HG02938 (cell line): ENCODE measurements around the gene DDX27.
"Not testable (repeated sequence)": the region's sequence is repeated elsewhere in the genome, so short reads cannot be mapped to it uniquely, and the experiment has no call there.

Experiments
- ATAC-seq: cut with Tn5 transposase; IDR thresholded peaks from one replicate; pipeline ENCODE4 v1.9.1; 2021; ENCODE audit warnings: mild to moderate bottlenecking, moderate library complexity; ENCODE audit not compliant: unreplicated experiment

Gene DDX27

DNA sequence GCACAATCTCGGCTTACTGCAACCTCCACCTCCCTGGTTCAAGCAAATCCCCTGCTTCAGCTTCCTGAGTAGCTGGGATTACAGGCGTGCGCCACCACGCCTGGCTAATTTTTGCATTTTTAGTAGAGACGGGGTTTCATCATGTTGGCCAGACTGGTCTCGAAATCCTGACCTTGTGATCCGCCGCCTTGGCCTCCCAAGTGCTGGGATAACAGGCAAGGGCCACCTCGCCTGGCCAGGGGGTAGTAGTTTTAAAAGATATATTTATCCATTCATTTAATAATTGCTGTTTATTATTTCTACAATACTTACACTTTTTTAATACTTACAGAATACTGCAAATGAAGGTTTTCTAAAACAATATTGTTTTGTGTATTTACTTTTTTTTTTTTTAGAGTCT lies 15.5 kb upstream of the DDX27 start:
- ATAC-seq: no peak

DNA sequence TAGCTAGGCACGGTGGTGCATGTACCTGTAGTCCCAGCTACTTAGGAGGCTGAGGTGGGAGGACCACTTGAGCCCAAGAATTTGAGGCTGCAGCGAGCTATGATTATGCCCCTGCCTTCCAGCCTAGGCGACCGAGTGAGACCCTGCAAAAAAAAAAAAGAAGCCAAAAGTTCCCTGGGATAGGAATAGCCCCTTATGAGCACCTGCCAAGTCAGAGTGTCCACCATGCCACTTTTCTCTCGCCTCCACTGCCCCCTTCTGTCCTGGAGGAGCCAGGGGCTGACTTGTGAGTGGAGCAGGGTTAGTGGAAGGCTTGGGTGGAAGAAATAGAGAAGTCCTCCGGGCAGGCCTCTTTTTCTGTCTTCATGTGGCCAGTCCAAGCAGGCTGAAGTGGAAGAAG lies 12.1 kb upstream of the DDX27 start:
- ATAC-seq: no peak

DNA sequence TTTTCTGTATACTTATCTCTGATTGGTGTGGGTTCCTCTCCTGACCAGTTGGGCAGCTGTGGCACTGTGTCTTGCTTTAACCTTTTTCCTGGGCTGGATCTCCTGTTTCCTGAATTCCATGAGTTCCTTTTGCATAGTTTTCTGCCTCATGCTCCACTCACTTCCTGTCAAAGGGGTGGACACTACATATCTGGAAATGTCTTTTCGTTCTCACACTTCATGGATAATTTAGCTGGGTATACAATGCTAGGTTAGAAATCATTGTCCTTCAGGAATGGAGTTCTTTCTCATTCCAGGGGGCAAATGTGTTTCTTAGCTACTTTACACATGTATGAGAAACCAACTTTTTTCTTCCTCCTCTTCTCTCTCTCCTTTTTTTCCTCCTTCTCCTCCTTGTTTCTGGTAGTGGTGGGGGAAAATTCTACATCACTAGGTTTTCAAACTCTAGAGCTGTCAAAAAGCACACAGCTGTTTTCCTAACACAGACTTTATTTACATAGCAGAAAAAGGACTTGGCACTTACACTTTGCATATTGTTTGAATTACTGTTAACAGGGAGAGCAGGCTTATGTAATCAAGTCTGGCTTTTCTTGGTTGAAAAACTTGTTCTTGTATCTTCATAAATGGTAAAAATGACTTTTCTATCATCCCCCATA lies 9.0 kb upstream of the DDX27 start:
- no peak for ATAC-seq

DNA sequence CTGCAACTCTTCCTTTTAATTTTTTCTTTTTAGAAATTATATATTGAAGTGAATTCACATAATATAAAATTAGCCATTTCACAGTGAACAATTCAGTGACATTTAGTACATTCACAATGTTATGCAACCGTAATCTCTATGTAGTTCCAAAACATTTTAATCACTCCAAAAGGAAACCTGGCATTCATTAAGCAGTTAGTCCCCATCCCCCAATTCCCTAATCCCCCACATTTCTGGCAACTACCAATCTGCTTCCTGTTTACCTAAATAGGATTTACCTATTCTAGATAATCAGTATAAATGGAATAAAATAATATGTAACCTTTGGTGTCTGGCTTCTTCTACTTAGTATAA lies 8.5 kb upstream of the DDX27 start:
- no peak for ATAC-seq

- no peak for ATAC-seq
Observed at GRCh38 chr20:49214571-49214970, 4.6 kb upstream of the DDX27 start.

- ATAC-seq: no peak
Observed at GRCh38 chr20:49215232-49215631, 4.0 kb upstream of the DDX27 start.

DNA sequence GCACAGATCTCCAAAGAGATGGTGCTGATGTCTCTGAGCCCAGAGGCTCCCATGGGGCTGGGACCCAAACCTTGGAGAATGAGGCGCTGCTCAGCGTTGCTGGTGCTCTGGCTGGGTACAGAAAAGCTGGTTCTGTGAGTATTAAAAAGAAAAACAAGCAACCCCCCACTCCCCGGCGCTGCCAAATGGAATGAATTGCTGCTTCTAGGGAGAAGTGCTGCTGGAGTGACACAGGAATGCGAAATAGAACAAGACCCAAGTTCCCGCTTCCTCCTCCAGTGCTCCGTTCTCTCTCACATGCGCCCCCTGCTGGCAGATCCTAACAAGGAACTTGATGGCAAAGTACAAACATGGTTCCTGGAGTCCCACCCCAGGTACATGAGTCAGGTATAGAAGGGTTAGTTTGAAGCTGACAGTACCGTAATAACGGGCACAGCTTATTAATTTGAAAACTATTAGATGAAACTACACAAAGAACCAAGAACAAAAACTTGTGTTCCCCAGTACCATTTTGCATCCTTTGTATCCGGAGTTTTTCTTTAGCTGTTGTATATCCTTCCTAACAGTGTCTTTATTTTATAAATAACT lies 2.1 kb upstream of the DDX27 start:
- no peak for ATAC-seq

DNA sequence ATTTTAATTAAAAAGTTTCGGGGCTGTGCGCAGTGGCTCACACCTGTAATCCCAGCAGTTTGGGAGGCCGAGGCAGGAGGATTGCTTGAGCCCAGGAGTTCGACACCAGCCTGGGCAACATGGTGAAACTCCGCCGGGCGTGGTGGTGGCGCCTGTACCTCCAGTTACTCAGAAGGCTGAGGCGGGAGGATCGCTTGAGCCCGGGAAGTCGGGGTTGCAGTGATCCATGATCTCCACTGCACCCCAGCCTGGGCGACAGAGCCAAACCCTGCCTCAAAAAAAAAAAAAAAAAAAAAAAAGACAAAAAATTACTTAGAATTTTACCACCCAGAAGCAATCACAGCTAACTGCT lies 501 bp upstream of the DDX27 start:
- ATAC-seq: not testable (repeated sequence)

DNA sequence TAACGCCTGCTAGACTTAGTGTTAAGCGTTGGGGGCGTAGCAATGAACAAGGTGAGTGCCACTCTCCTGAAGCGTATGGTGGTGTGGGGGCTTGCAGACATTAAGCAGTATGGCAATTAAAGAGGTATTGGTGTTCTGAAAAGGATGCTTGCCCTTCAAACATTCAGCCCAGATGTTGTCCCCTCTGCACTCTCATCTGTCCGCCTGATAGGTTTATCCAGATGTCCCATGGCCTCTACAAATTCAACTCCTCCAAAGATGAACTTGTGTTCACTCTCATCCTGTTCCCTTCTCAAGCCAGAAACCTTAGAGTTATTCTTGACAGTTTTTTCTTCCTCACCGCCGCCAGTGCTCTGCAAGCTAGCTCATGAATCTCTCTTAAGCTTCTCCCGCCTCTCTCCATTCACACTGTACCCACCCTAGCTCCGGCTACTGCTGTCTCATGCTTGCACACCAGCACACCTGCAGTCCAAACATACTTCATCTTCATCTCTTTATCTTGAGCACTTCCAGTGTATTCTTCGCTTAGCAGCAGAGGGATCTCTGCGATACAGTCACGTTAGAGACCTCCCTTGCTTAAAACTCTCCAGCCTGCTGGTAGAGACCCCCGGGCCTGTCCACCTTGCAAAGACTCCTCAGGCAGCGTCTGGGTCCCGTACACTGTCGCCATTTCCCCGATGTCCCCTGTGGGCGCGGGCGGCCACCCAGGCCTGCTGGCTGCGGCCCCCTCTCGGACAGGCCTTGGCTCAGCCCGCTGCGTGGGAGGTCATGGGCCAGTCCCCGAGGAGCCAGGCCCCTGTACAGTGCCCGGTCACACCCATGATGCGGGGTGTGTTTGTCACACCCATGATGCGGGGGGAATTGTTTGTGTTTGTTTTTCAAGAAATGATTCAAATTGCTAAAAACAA lies 962 bp downstream of the DDX27 start:
- no peak for ATAC-seq

GRCh38 chr20:49225896-49226295 lies 6.7 kb downstream of the DDX27 start:
- no peak for ATAC-seq

DNA sequence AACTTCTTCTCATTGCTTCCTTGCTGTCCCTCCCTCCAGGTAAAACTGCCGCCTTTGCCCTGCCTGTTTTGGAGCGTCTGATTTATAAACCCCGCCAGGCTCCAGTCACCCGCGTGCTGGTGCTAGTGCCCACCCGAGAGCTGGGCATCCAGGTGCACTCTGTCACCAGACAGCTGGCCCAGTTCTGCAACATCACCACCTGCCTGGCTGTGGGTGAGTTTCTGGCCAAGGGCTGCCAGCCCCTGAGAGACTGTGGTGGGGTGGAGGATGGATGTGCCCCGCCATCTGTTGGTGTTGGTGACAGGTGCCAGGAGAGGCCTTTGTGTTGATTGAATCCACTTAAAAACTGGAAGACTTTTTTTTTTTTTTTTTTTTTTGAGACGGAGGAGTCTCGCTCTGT lies 9.5 kb downstream of the DDX27 start:
- ATAC-seq: no peak

GRCh38 chr20:49229381-49229780 lies 10.2 kb downstream of the DDX27 start:
- ATAC-seq: no peak

DNA sequence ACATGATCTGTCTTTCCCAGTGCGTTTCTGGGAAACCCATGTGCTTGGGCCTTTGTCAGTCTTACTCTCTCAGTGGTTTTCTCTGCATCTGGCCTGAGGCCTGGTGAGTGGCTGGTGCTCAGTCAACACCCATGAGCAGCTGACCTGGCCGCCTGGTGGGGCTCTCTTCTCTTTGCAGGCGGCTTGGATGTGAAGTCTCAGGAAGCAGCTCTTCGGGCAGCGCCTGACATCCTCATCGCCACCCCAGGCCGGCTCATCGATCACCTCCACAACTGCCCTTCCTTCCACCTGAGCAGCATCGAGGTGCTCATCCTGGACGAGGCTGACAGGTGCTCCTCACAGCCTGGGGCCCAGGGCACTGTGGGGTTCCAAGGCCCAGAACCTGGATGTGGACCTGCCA lies 10.8 kb downstream of the DDX27 start:
- no peak for ATAC-seq

GRCh38 chr20:49230561-49231133 lies 11.4 kb downstream of the DDX27 start:
- no peak for ATAC-seq

DNA sequence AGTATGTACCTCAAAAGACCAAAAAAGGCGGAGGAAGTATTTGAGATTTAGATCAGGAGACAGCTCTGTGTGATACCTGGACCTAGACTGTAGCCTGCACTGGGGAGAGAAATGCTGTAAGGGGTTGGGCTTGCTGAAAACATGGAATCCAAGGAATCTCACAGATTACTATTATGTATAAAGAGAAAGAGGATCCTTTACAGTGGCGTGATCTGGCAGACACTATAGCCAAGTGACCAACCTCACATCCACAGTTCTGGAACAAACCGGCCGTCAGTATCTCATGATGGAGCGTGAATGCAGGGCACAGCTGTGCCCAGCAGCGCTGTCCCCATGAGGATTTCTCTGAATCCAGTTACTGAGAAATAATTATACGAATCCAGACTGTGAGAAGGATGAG lies 12.3 kb downstream of the DDX27 start:
- ATAC-seq: no peak

DNA sequence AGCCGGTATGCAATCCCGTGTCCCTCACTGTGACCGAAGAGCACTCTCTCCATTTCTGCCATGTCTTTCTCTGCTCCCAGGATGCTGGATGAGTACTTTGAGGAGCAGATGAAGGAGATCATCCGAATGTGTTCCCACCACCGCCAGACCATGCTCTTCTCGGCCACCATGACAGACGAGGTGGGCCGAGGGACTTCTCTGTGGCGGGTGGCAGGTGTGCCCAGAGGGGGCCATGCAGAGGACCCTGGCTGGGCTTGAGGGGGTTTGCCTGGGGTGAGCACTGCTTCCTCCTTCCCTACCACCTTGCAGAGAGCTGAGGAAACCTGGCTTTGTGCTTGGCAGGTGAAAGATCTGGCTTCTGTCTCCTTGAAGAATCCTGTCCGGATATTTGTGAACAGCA lies 14.0 kb downstream of the DDX27 start:
- no peak for ATAC-seq

GRCh38 chr20:49234831-49235230 lies 15.6 kb downstream of the DDX27 start:
- ATAC-seq: no peak

DNA sequence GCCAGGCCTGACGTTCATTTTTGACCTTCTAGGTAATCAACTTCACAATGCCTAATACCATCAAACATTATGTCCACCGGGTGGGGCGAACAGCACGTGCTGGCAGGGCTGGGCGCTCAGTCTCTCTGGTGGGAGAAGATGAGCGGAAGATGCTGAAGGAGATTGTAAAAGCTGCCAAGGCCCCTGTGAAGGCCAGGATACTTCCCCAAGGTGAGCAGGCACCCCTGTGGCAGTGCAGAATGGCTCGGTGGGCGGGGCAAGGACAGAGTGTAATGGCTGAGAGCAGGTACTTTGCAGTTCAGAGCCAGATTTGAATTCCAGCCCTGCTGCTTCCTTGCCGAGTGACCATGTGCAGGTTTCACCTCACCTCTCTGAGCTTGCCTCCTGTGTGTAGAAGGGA lies 17.1 kb downstream of the DDX27 start:
- ATAC-seq: no peak

DNA sequence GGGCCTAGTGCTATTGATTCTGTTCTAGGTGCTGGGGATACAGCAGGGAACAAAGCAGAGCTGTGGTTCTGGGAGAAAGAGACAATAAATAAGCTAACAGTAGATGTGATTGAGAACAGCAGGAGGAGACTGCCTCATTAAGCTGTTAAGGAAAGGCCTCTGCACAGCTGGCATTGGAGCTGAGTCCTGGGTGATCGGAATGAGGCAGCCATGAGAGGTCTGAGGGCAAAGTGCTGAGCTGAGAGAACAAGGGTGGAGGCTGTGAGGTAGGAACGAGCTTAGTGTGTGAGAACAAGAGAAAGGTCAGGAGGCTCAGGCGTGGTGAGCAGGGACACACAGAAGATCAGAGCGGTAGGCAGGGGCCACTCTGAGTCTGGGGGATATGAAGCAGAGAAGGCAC lies 18.3 kb downstream of the DDX27 start:
- ATAC-seq: no peak

- no peak for ATAC-seq
Observed at GRCh38 chr20:49245921-49246740, 26.9 kb downstream of the DDX27 start.

GRCh38 chr20:49247169-49247723 lies 28.0 kb downstream of the DDX27 start:
- no peak for ATAC-seq
